Measurements from ENCODE around the gene CDRT15. TPM values are rescaled to one million over a fixed set of nuclear protein-coding genes. Genes with fewer than 3 reads are reported as not detected.

CDRT15 gene
- total and polyA plus RNA-seq, 2 experiments from 2014 or later, result 0.40 TPM; not detected in 1

DNA sequence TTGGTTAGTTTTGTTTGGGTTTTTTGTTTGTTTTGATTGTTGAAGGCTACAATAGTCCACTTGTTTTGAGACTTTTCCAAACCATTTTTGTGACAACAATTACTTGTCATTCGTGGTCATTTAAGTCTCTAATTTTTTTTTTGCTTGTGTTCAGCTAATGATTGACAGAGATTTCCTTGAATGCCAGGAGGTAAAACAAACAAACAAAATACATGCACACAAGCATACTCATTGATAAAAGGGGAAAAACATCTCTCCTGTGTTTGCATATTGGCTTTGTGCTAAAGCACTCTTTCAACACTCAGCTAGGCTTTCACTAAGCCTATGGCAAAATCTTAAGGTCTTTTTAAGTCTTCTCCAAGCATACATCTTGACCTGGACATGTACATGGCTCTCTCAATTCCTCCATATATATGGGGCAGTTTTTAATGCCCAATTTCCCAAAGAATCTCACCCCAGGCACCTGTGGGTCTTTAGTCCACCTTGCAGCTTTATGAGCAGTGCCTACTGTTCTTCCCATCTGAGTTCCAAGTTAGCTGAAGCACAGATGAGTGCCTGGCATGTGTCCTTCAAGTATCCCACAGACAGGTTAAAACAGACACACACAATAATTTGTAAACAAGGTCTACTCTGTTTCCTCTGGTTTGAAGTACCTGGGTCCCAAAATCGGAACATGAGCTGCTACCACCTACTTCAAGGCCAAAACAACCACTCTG lies 40.0 kb upstream of the CDRT15 start (continued):
- TF ChIP-seq, protein P1, sequence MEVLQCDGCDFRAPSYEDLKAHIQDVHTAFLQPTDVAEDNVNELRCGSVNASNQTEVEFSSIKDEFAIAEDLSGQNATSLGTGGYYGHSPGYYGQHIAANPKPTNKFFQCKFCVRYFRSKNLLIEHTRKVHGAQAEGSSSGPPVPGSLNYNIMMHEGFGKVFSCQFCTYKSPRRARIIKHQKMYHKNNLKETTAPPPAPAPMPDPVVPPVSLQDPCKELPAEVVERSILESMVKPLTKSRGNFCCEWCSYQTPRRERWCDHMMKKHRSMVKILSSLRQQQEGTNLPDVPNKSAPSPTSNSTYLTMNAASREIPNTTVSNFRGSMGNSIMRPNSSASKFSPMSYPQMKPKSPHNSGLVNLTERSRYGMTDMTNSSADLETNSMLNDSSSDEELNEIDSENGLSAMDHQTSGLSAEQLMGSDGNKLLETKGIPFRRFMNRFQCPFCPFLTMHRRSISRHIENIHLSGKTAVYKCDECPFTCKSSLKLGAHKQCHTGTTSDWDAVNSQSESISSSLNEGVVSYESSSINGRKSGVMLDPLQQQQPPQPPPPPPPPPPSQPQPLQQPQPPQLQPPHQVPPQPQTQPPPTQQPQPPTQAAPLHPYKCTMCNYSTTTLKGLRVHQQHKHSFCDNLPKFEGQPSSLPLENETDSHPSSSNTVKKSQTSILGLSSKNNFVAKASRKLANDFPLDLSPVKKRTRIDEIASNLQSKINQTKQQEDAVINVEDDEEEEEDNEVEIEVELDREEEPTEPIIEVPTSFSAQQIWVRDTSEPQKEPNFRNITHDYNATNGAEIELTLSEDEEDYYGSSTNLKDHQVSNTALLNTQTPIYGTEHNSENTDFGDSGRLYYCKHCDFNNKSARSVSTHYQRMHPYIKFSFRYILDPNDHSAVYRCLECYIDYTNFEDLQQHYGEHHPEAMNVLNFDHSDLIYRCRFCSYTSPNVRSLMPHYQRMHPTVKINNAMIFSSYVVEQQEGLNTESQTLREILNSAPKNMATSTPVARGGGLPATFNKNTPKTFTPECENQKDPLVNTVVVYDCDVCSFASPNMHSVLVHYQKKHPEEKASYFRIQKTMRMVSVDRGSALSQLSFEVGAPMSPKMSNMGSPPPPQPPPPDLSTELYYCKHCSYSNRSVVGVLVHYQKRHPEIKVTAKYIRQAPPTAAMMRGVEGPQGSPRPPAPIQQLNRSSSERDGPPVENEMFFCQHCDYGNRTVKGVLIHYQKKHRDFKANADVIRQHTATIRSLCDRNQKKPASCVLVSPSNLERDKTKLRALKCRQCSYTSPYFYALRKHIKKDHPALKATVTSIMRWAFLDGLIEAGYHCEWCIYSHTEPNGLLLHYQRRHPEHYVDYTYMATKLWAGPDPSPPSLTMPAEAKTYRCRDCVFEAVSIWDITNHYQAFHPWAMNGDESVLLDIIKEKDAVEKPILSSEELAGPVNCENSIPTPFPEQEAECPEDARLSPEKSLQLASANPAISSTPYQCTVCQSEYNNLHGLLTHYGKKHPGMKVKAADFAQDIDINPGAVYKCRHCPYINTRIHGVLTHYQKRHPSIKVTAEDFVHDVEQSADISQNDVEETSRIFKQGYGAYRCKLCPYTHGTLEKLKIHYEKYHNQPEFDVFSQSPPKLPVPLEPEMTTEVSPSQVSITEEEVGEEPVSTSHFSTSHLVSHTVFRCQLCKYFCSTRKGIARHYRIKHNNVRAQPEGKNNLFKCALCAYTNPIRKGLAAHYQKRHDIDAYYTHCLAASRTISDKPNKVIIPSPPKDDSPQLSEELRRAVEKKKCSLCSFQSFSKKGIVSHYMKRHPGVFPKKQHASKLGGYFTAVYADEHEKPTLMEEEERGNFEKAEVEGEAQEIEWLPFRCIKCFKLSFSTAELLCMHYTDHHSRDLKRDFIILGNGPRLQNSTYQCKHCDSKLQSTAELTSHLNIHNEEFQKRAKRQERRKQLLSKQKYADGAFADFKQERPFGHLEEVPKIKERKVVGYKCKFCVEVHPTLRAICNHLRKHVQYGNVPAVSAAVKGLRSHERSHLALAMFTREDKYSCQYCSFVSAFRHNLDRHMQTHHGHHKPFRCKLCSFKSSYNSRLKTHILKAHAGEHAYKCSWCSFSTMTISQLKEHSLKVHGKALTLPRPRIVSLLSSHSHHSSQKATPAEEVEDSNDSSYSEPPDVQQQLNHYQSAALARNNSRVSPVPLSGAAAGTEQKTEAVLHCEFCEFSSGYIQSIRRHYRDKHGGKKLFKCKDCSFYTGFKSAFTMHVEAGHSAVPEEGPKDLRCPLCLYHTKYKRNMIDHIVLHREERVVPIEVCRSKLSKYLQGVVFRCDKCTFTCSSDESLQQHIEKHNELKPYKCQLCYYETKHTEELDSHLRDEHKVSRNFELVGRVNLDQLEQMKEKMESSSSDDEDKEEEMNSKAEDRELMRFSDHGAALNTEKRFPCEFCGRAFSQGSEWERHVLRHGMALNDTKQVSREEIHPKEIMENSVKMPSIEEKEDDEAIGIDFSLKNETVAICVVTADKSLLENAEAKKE (CRISPR knock-in tag; IDR thresholded peaks at IDR 0.05), result no peak
- TF ChIP-seq JUNB (IDR thresholded peaks at IDR 0.05; ENCODE audit: unreplicated experiment), result no peak

DNA sequence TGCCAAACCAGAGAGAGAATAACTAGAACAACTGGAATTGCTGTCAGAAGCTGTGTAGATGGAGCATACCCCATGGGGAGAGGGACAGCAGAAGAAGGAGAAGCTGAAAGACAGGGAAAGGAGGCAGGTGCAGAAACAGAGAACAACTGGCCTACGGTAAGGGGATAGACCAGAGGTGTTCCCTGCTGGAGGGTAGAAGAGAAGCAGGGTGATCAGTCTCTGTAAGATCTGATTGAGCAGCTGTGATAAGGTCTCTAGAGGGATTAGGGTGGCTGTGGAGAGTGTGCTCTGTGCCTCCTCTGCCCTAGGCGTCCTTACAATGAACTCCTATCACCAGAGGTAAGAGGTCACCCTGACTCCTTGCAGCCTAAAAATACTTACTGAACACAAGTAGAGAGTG lies 33.8 kb upstream of the CDRT15 start:
- Histone ChIP-seq H2AFZ (no peak overlapping the region), H3K79me2 (replicated peaks; ENCODE audit: insufficient read depth) (no peaks in the 10 kb centered on the region), H3F3A (replicated peaks; ENCODE audit: low read depth) (no peaks in the 10 kb centered on the region), H3K27ac (ENCODE audit: low read depth) (no peak overlapping the region), H3K4me2 (no peak overlapping the region), H3K4me3 (no peak overlapping the region), H3K9me2 (ENCODE audit: insufficient read depth) (0 out of 2 replicates have a peak, but pooled peaks cover 14% of the 10 kb centered on the region), H4K20me1 (replicated peaks; ENCODE audit: insufficient read depth) (no peaks in the 10 kb centered on the region), H3K36me3 (ENCODE audit: insufficient read depth) (no peaks in the 10 kb centered on the region), H3K27me3 (ENCODE audit: insufficient read depth) (no peaks in the 10 kb centered on the region), H3K4me1 (ENCODE audit: insufficient read depth) (no peaks in the 10 kb centered on the region)
- H3K36me3 Mint-ChIP-seq (ENCODE audit: low read depth), result no peaks in the 10 kb centered on the region
- ATAC-seq, result no peak
- no peak for DNase-seq (ENCODE audit: low spot score)
- H3K4me1 Mint-ChIP-seq, result peaks cover 4% of the 10 kb centered on the region; the same call in 1 of the 3 replicates
- H3K27ac Mint-ChIP-seq, result no peak overlapping the region
- no peaks in the 10 kb centered on the region for H3K9me3 Mint-ChIP-seq
- H3K4me3 Mint-ChIP-seq, result no peak overlapping the region
- no peaks in the 10 kb centered on the region for H3K27me3 Mint-ChIP-seq (ENCODE audit: insufficient read depth, low read depth, poor library complexity)
- TF ChIP-seq CREB1 (CRISPR knock-in tag; IDR thresholded peaks at IDR 0.05; ENCODE audit: low read depth) (no peak), ZNF114 (CRISPR knock-in tag; IDR thresholded peaks at IDR 0.05) (no peak), ZNF331 (CRISPR knock-in tag; IDR thresholded peaks at IDR 0.05; ENCODE audit: low read depth) (no peak), NANOG (IDR thresholded peaks at IDR 0.05; ENCODE audit: borderline replicate concordance) (no peak), STAT1 (IDR thresholded peaks at IDR 0.05; ENCODE audit: unreplicated experiment) (no peak), EZH2 (IDR thresholded peaks at IDR 0.05; ENCODE audit: low read depth, unreplicated experiment) (no peak), JUNB (IDR thresholded peaks at IDR 0.05; ENCODE audit: unreplicated experiment) (no peak)
- TF ChIP-seq, protein P2, sequence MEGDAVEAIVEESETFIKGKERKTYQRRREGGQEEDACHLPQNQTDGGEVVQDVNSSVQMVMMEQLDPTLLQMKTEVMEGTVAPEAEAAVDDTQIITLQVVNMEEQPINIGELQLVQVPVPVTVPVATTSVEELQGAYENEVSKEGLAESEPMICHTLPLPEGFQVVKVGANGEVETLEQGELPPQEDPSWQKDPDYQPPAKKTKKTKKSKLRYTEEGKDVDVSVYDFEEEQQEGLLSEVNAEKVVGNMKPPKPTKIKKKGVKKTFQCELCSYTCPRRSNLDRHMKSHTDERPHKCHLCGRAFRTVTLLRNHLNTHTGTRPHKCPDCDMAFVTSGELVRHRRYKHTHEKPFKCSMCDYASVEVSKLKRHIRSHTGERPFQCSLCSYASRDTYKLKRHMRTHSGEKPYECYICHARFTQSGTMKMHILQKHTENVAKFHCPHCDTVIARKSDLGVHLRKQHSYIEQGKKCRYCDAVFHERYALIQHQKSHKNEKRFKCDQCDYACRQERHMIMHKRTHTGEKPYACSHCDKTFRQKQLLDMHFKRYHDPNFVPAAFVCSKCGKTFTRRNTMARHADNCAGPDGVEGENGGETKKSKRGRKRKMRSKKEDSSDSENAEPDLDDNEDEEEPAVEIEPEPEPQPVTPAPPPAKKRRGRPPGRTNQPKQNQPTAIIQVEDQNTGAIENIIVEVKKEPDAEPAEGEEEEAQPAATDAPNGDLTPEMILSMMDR (conservative IDR thresholded peaks at IDR 0.05; ENCODE audit: low read depth in 2 of 2), result no peak
- TF ChIP-seq, protein P3, sequence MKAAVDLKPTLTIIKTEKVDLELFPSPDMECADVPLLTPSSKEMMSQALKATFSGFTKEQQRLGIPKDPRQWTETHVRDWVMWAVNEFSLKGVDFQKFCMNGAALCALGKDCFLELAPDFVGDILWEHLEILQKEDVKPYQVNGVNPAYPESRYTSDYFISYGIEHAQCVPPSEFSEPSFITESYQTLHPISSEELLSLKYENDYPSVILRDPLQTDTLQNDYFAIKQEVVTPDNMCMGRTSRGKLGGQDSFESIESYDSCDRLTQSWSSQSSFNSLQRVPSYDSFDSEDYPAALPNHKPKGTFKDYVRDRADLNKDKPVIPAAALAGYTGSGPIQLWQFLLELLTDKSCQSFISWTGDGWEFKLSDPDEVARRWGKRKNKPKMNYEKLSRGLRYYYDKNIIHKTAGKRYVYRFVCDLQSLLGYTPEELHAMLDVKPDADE (IDR thresholded peaks at IDR 0.05), result no peak

All from GM23338 (cell line).